ENCODE measurements around the gene TNFSF8. TPM values are rescaled to one million over a fixed set of nuclear protein-coding genes. Genes with fewer than 3 reads are reported as not detected.

TNFSF8 gene
- total RNA-seq, 1 experiment from 2014 or later, result 0.20 TPM

GRCh38 chr9:114898741-114899140 is 31.6 kb downstream of the TNFSF8 start:
- H3K4me1 ChIP-seq, result peaks cover 12% of the 10 kb centered on the region; the same call in 1 of the 2 replicates
- TF ChIP-seq, protein P1, sequence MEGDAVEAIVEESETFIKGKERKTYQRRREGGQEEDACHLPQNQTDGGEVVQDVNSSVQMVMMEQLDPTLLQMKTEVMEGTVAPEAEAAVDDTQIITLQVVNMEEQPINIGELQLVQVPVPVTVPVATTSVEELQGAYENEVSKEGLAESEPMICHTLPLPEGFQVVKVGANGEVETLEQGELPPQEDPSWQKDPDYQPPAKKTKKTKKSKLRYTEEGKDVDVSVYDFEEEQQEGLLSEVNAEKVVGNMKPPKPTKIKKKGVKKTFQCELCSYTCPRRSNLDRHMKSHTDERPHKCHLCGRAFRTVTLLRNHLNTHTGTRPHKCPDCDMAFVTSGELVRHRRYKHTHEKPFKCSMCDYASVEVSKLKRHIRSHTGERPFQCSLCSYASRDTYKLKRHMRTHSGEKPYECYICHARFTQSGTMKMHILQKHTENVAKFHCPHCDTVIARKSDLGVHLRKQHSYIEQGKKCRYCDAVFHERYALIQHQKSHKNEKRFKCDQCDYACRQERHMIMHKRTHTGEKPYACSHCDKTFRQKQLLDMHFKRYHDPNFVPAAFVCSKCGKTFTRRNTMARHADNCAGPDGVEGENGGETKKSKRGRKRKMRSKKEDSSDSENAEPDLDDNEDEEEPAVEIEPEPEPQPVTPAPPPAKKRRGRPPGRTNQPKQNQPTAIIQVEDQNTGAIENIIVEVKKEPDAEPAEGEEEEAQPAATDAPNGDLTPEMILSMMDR (IDR thresholded peaks at IDR 0.05; ENCODE audit: insufficient read depth in 1 of 2, low read depth in 1 of 2, low read length in 1 of 2, severe bottlenecking in 1 of 2, unreplicated experiment in 1 of 2), result no peak
- H3K4me1 Mint-ChIP-seq (ENCODE audit: low read depth, unreplicated experiment), result peaks cover 17% of the 10 kb centered on the region
- no peak overlapping the region for H3K4me3 Mint-ChIP-seq (ENCODE audit: unreplicated experiment)
- no peaks in the 10 kb centered on the region for H3K36me3 ChIP-seq (ENCODE audit: control insufficient read depth, insufficient read depth, low read length)
- no peak overlapping the region for H3K4me3 ChIP-seq (ENCODE audit: low read depth, low read length)
- no peaks in the 10 kb centered on the region for H3K36me3 Mint-ChIP-seq (ENCODE audit: insufficient read depth, unreplicated experiment)
- intact Hi-C loops (cut with micrococcal nuclease; ENCODE audit: unreplicated experiment), result no loop called here
- H3K27me3 Mint-ChIP-seq (ENCODE audit: insufficient read depth, unreplicated experiment), result no peaks in the 10 kb centered on the region
- BruUV-seq (replicated peaks), result no TSS peak
- H3K9me3 ChIP-seq, result no peaks in the 10 kb centered on the region
- DNase-seq, result no peak
- H3K27me3 ChIP-seq (replicated peaks; ENCODE audit: control insufficient read depth, insufficient read depth, low read length), result no peaks in the 10 kb centered on the region
- no peaks in the 10 kb centered on the region for H3K9me3 Mint-ChIP-seq (ENCODE audit: unreplicated experiment)
- ChIA-PET POLR2A (no interaction called here), CTCF (no interaction called here)
- H3K27ac Mint-ChIP-seq (ENCODE audit: unreplicated experiment), result no peak overlapping the region

DNA sequence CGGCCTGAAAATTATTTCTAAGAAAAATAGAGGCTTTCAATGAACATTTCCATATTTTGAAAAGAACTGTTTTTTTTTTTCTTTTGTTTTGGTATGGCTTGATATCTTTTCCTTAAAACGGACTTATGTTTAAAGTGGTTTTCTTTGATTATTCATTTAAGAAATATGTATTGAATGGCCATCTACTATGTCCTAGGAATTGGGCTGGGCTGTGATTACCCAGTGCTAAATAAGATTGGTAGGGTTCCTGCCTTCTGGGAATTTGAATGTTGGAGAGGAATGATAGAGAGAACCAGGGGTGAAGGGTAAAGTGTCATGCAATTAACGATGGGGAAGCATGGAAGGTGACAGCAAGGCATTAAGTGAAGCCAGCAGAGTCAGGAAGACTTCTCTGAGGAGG is 33.2 kb downstream of the TNFSF8 start:
- CTCF ChIA-PET, result no interaction called here
- Mint-ChIP-seq H3K36me3 (ENCODE audit: insufficient read depth, unreplicated experiment) (no peaks in the 10 kb centered on the region), H3K27me3 (ENCODE audit: insufficient read depth, unreplicated experiment) (no peaks in the 10 kb centered on the region), H3K4me1 (ENCODE audit: low read depth, unreplicated experiment) (peaks cover 19% of the 10 kb centered on the region), H3K9me3 (ENCODE audit: unreplicated experiment) (no peaks in the 10 kb centered on the region), H3K4me3 (ENCODE audit: unreplicated experiment) (no peak overlapping the region), H3K27ac (ENCODE audit: unreplicated experiment) (no peak overlapping the region)
- Histone ChIP-seq H3K27me3 (replicated peaks; ENCODE audit: control insufficient read depth, insufficient read depth, low read length) (no peaks in the 10 kb centered on the region), H3K4me3 (ENCODE audit: low read depth, low read length) (no peak overlapping the region), H3K36me3 (ENCODE audit: control insufficient read depth, insufficient read depth, low read length) (no peaks in the 10 kb centered on the region), H3K4me1 (peaks cover 12% of the 10 kb centered on the region; the same call in 1 of the 2 replicates), H3K9me3 (no peaks in the 10 kb centered on the region)
- no peak for DNase-seq
- intact Hi-C loops (cut with micrococcal nuclease; ENCODE audit: unreplicated experiment), result no loop called here
- POLR2A ChIA-PET, result no interaction called here
- no TSS peak for BruUV-seq (replicated peaks)
- TF ChIP-seq, protein P1 (IDR thresholded peaks at IDR 0.05; ENCODE audit: insufficient read depth in 1 of 2, low read depth in 1 of 2, low read length in 1 of 2, severe bottlenecking in 1 of 2, unreplicated experiment in 1 of 2), result no peak

- Mint-ChIP-seq H3K36me3 (ENCODE audit: insufficient read depth, unreplicated experiment) (no peaks in the 10 kb centered on the region), H3K4me1 (ENCODE audit: low read depth, unreplicated experiment) (peaks cover 19% of the 10 kb centered on the region), H3K4me3 (ENCODE audit: unreplicated experiment) (no peak overlapping the region), H3K27ac (ENCODE audit: unreplicated experiment) (no peak overlapping the region), H3K9me3 (ENCODE audit: unreplicated experiment) (no peaks in the 10 kb centered on the region), H3K27me3 (ENCODE audit: insufficient read depth, unreplicated experiment) (no peaks in the 10 kb centered on the region)
- POLR2A ChIA-PET, result no interaction called here
- DNase-seq, result no peak
- CTCF ChIA-PET, result no interaction called here
- Histone ChIP-seq H3K9me3 (no peaks in the 10 kb centered on the region), H3K27me3 (replicated peaks; ENCODE audit: control insufficient read depth, insufficient read depth, low read length) (no peaks in the 10 kb centered on the region), H3K4me3 (ENCODE audit: low read depth, low read length) (no peak overlapping the region), H3K36me3 (ENCODE audit: control insufficient read depth, insufficient read depth, low read length) (no peaks in the 10 kb centered on the region), H3K4me1 (peaks cover 12% of the 10 kb centered on the region; the same call in 1 of the 2 replicates)
- TF ChIP-seq, protein P1 (IDR thresholded peaks at IDR 0.05; ENCODE audit: insufficient read depth in 1 of 2, low read depth in 1 of 2, low read length in 1 of 2, severe bottlenecking in 1 of 2, unreplicated experiment in 1 of 2), result no peak
- intact Hi-C loops (cut with micrococcal nuclease; ENCODE audit: unreplicated experiment), result no loop called here
- no TSS peak for BruUV-seq (replicated peaks)
Observed at GRCh38 chr9:114896344-114896743, 34.0 kb downstream of the TNFSF8 start.

All from Caco-2 (cell line).